Right lobe of liver (tissue), 4 donors: ENCODE measurements around the gene MARCHF7.

Source experiments
- CTCF ChIP-seq, 4 donors: fragments of 200-600 bp in 3 of 4; fragments of 450-650 bp in 1 of 4; IDR thresholded peaks; one replicate each; pipeline versions ENCODE4 v1.5.1 to v1.8.0; 2016 to 2022; ENCODE audit warnings: antibody characterized with exemption in 4 of 4, mild to moderate bottlenecking in 2 of 4
- POLR2A ChIP-seq: fragments of 450-650 bp; IDR thresholded peaks from one replicate; pipeline ENCODE4 v1.6.1; 2017; ENCODE audit warnings: antibody characterized with exemption, mild to moderate bottlenecking
- donor health status: DM: no; HTN: no; CAD: no.
- donor health status: DM: no; HTN: no; CAD: no.
- donor health status: DM: no; HTN: yes; CAD: no.

GRCh38 chr2:159683817-159684216, 28.5 kb upstream of the MARCHF7 start:
- no peak for TF ChIP-seq CTCF (IDR thresholded peaks at IDR 0.05)
- TF ChIP-seq POLR2A, result no peak
